Uterus (tissue), 4 donors: ENCODE data around the gene RNF215. TPM values are rescaled to one million over a fixed set of nuclear protein-coding genes. Genes with fewer than 3 reads are reported as not detected.

ENCODE experiments used
- DNase-seq, 2 donors: peaks; one replicate each; pipeline ENCODE4 v3.0.0-alpha.2; 2019 to 2020
- H3K27ac ChIP-seq, 2 donors: fragments of 200-600 bp; sonication (generic); 1 replicate in 1 of 2; 2 replicates in 1 of 2; pipeline ENCODE4 v1.5.1; 2016 to 2018
- H3K27me3 ChIP-seq, 2 donors: fragments of 200-600 bp; sonication (generic); one replicate each; pipeline ENCODE4 v1.5.1; 2018 to 2019; ENCODE audit warnings: control low read depth in 1 of 2
- H3K36me3 ChIP-seq, 2 donors: fragments of 200-600 bp; sonication (generic); one replicate each; pipeline ENCODE4 v1.5.1; 2019; ENCODE audit warnings: control low read depth in 1 of 2
- H3K4me1 ChIP-seq, 2 donors: fragments of 200-600 bp; sonication (generic); one replicate each; pipeline ENCODE4 v1.5.1; 2018 to 2019; ENCODE audit warnings: control low read depth in 1 of 2
- H3K4me3 ChIP-seq, 2 donors: fragments of 200-600 bp; sonication (generic); 1 replicate in 1 of 2; 2 replicates in 1 of 2; pipeline ENCODE4 v1.5.1; 2018 to 2019; ENCODE audit warnings: mild to moderate bottlenecking in 1 of 2
- H3K9me3 ChIP-seq, 2 donors: fragments of 200-600 bp; sonication (generic); one replicate each; pipeline ENCODE4 v1.5.1; 2019; ENCODE audit warnings: control low read depth in 1 of 2
- POLR2A ChIP-seq, 2 donors: fragments of 450-650 bp; IDR thresholded peaks; one replicate each; pipeline ENCODE4 v1.6.1; 2016; ENCODE audit warnings: antibody characterized with exemption in 2 of 2, mild to moderate bottlenecking in 1 of 2, moderate library complexity in 1 of 2
- intact Hi-C: fragments of 100-400 bp; cut with DNase I; formaldehyde crosslinking; loops from one replicate; pipeline ENCODE4 v1.15.1; 2023; ENCODE audit warnings: low total_unique reads
- total RNA-seq, 4 donors: library from RNA; depleted of rRNA in 3 of 4; stranded (reverse); fragments of >200 nt in 3 of 4; gene quantifications; one replicate each; pipeline versions ENCODE4 v1.1.0 to v1.2.4, GENCODE V29; 2014 to 2023
- TF ChIP-seq, protein P1 (sequence below), 4 experiments: fragments of 200-600 bp in 2 of 4; fragments of 450-650 bp in 2 of 4; sonication (generic) in 2 of 4; IDR thresholded peaks; one replicate each; pipeline ENCODE4 v1.5.1; 2016 to 2019; ENCODE audit warnings: antibody characterized with exemption in 4 of 4, mild to moderate bottlenecking in 2 of 4, moderate library complexity in 1 of 4
- donor health status: DM: yes; HTN: yes; CAD: no.

RNF215 gene
- total RNA-seq, 4 donors from 2014 or later = 8.2 to 25.9 (median 18.9) TPM

DNA sequence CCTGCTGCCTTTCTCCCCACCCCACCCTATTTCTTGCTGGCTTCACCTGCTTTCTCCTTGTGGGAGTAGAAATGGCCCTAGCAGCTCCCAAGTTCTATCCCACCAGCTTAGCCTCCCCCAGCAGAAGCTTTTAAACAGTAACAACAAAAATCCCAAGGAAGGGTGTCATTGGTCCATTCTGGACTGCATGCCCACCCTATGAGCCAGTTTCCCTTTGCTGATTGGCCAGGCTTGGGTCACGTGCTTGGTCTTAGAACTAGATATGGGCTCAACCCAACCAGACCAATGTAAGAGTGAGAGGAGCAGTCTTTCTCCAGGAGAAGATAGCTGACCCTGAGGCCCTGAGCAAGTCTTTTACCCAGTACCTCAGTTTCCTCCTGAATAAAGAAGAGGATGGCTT is 40.7 kb upstream of the RNF215 start:
- peaks cover 0 to 10% of the 10 kb centered on the region in 2 donors for H3K4me1 ChIP-seq
- TF ChIP-seq POLR2A (IDR thresholded peaks at IDR 0.05) = no peak
- TF ChIP-seq, protein P1, sequence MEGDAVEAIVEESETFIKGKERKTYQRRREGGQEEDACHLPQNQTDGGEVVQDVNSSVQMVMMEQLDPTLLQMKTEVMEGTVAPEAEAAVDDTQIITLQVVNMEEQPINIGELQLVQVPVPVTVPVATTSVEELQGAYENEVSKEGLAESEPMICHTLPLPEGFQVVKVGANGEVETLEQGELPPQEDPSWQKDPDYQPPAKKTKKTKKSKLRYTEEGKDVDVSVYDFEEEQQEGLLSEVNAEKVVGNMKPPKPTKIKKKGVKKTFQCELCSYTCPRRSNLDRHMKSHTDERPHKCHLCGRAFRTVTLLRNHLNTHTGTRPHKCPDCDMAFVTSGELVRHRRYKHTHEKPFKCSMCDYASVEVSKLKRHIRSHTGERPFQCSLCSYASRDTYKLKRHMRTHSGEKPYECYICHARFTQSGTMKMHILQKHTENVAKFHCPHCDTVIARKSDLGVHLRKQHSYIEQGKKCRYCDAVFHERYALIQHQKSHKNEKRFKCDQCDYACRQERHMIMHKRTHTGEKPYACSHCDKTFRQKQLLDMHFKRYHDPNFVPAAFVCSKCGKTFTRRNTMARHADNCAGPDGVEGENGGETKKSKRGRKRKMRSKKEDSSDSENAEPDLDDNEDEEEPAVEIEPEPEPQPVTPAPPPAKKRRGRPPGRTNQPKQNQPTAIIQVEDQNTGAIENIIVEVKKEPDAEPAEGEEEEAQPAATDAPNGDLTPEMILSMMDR (IDR thresholded peaks at IDR 0.05) = no peak
- no peak overlapping the region for H3K4me3 ChIP-seq
- H3K9me3 ChIP-seq = no peaks in the 10 kb centered on the region
- intact Hi-C loops = no loop called here
- H3K27ac ChIP-seq = no peak overlapping the region
- DNase-seq = no peak
- H3K36me3 ChIP-seq = no peaks in the 10 kb centered on the region
- H3K27me3 ChIP-seq = no peaks in the 10 kb centered on the region

DNA sequence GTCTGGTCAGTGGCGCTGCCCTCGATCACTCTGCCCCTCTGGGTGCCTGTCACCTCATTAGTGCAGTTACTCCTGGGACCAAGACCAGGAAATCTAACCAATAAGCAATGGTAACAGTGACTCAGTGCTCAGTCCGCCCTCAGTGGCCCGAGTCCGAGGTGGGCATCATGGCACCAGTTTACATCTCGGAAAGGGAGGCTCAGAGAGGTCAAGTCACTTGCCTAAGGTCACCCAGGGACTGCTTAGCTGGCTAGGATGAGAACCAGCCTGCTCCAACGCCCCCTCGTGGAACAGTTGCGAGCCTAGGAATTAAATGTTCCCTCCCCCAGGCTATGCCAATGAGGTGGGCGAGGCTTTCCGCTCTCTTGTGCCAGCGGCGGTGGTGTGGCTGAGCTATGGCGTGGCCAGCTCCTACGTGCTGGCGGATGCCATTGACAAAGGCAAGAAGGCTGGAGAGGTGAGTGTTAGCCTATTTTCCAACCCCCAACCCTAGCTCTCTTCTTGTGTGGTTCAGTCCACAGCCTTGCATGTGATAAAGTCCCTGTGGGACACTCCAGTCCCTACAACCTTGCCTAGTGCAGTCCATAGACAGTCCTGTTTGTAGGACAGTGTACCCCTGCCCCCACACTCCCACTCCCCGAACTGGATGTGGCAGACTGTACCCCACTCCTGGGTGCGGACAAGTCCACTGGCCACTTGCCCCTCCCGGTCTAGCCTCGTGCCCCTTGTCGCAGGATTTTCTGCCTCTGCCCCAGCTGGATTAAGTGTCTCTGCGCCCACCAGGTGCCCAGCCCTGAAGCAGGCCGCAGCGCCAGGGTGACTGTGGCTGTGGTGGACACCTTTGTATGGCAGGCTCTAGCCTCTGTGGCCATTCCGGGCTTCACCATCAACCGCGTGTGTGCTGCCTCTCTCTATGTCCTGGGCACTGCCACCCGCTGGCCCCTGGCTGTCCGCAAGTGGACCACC is 39.5 kb upstream of the RNF215 start:
- peak overlapping the region; percentile 50 to 63 for H3K4me3 ChIP-seq
- TF ChIP-seq POLR2A (IDR thresholded peaks at IDR 0.05) = no peak
- TF ChIP-seq, protein P1 (IDR thresholded peaks at IDR 0.05) = peak; percentile 22 to 65 (median 39)
- intact Hi-C loops = no loop called here

DNA sequence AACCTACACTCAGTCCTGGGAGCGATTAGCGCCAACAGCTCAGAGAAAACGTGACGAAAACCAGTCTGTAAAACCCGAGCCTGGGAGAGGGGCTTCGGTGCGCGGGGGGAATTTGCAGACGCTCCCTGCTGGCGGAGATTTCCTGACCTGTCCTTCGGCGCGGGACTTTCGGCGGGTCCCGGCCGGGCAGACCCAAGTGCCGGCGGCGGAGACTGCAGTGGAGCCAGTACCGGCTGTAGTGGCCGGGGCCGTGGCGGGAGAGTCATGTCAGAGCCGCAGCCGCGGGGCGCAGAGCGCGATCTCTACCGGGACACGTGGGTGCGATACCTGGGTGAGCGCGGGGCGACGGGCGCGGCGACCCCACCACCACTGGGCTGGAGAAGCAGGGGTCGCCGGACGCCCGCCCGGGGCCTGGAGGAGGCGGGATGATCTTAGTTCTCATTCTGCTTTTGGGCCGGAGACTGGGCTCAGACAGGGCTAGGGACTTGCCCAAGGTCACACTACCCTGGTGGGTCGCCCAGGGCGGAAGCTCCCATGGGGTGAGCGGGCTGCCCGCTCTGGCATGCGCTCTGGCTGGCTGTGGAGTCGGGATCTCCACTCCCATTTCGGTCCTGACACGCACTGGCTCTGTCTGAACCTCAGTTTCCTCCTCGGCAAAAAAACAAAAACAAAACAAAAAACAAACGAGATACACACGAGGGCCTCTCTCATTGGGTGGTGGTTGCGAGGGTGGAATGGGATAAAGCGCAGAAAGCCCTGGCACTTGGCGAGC is 38.6 kb upstream of the RNF215 start, which contains the start of gene MTFP1:
Gene MTFP1 (plus strand): TSS at position 153 of the 772 bp plus-strand sequence. CDS start 112 bp downstream, at position 265.
- H3K27ac ChIP-seq = peak within 1 kb of the TSS; percentile 67 to 83
- TF ChIP-seq, protein P1 (IDR thresholded peaks at IDR 0.05) = no peak
- TF ChIP-seq POLR2A (IDR thresholded peaks at IDR 0.05) = no peak
- intact Hi-C loops = no loop called here
- peak within 1 kb of the TSS; percentile 64 to 65 for H3K4me3 ChIP-seq
- H3K9me3 ChIP-seq = no peaks in the 10 kb centered on the region
- H3K4me1 ChIP-seq = peaks cover 0 to 21% of the 10 kb centered on the region in 2 donors
- DNase-seq = peak; percentile 47 to 64
- no peaks in the 10 kb centered on the region for H3K27me3 ChIP-seq
- H3K36me3 ChIP-seq = no peaks in the 10 kb centered on the region

More for the DNA sequence above, 39.5 kb upstream of the RNF215 start:
- no peaks in the 10 kb centered on the region for H3K27me3 ChIP-seq
- no peaks in the 10 kb centered on the region for H3K9me3 ChIP-seq
- peak; percentile 68 for DNase-seq
- peak overlapping the region; percentile 67 to 74 for H3K27ac ChIP-seq
- H3K36me3 ChIP-seq = no peaks in the 10 kb centered on the region
- peaks cover 0 to 21% of the 10 kb centered on the region in 2 donors for H3K4me1 ChIP-seq

DNA sequence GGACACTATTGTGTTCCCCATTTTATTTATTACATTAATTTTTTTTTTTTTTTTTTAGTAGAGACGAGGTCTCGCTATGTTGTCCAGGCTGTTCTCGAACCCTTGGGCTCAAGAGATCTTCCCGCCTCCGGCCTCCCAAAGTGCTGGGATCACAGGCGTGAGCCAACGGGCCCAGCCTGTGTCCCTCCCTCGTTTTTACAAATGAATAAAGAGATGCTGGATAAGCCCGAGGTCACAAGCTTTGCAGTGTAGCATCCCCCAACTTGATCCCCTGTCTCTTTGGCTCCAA is 38.1 kb upstream of the RNF215 start:
- intact Hi-C loops = no loop called here
- Histone ChIP-seq H3K4me3 (peak overlapping the region; percentile 50 to 63), H3K9me3 (no peaks in the 10 kb centered on the region), H3K36me3 (no peaks in the 10 kb centered on the region), H3K27ac (peak overlapping the region; percentile 67 to 74), H3K27me3 (no peaks in the 10 kb centered on the region), H3K4me1 (peaks cover 0 to 21% of the 10 kb centered on the region in 2 donors)
- TF ChIP-seq, protein P1 (IDR thresholded peaks at IDR 0.05) = no peak
- TF ChIP-seq POLR2A (IDR thresholded peaks at IDR 0.05) = no peak
- DNase-seq = no peak
